ENCODE measurements around the gene SYNE1. TPM values are rescaled to one million over a fixed set of nuclear protein-coding genes. Genes with fewer than 3 reads are reported as not detected.

The SYNE1 gene
- total RNA-seq, 4 donors from 2014 or later: 120 to 163 (median 137) TPM

DNA sequence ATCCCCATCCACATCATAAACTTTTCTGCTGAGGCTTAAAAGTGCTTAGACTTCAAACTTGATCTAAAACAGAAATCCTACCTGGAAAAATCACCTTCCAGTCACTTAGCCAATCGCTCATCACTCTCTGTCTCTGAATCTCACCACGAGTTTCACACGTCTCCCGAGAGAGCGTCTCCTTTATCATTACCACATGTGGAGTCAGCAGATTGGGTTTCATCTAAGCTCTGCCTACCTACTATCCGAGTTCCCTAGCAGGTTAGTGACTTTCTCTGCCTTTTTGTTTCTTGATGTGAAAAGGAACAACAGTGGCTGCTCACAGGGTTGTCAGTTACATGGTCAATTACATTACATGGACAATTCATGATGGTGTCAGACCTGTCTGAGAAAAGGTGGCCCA, 543.5 kb downstream of the SYNE1 start:
- Histone ChIP-seq H3K36me3 (no peaks in the 10 kb centered on the region), H3K27ac (no peak overlapping the region), H3K27me3 (no peaks in the 10 kb centered on the region), H3K9me3 (no peaks in the 10 kb centered on the region), H3K4me1 (peaks cover 0 to 3% (median 0%) of the 10 kb centered on the region in 4 donors), H3K4me3 (no peak overlapping the region)
- WGBS, 2 donors: 73% methylated on average over 6 of the region's 6 CpGs
- no peak for TF ChIP-seq CTCF (IDR thresholded peaks at IDR 0.05)
- no peak for TF ChIP-seq EP300 (IDR thresholded peaks at IDR 0.05)
- TF ChIP-seq POLR2A (IDR thresholded peaks at IDR 0.05): no peak
- no peak for DNase-seq (ENCODE audit: low spot score in 2 of 2)

DNA sequence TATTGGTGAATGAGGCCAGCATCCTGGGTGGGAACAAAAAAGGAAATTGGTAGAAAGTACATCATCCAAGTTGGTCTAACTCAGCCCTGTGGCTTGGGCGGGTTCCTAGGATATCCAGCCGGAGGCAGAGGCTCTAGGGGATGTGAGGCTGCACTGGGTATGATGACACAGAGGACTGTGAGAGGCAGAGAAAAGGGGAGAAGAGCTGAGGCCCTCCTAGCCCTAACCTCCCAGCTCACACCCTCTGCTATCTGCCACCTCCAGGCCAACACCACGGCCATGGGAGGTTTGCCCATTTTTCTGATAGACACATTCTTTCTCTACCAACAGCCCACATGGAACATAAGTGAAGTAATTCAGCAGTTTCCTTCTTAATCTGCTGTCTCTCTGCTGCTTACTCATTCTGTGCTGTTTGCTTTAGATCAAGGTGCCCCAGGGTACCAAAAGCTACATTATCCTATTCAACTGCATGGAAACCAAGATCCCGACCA, 545.3 kb downstream of the SYNE1 start:
- no peak for DNase-seq (ENCODE audit: low spot score in 2 of 2)

DNA sequence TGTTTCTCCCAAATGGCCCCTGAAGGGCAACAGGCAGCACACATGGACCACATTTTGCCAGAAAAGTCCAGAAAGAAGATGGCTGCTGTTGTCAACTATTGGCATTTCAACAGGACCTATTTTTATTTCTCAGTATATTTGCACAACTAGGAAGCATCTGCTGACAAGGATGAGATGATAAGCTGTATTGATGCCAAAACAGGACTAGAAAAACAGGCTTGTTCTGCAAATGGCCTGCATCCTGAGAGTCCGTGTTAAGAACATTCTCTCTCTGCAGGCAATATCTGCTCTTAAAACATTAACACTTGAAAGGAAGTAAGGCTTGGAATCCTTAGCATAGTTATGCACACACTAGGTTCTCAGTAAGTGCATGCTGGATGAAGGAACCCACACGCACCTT, 546.0 kb downstream of the SYNE1 start:
- no peaks in the 10 kb centered on the region for H3K9me3 ChIP-seq
- no peak overlapping the region for H3K4me3 ChIP-seq
- no peak for DNase-seq (ENCODE audit: low spot score in 2 of 2)
- no peaks in the 10 kb centered on the region for H3K36me3 ChIP-seq
- H3K27ac ChIP-seq: no peak overlapping the region
- TF ChIP-seq EP300 (IDR thresholded peaks at IDR 0.05) (no peak), POLR2A (IDR thresholded peaks at IDR 0.05) (no peak), CTCF (IDR thresholded peaks at IDR 0.05) (no peak)
- WGBS, 2 donors: 62 to 67% methylated on average over 2 of the region's 2 CpGs
- H3K4me1 ChIP-seq: no peaks in the 10 kb centered on the region
- H3K27me3 ChIP-seq: no peaks in the 10 kb centered on the region

More for the DNA sequence above, 545.3 kb downstream of the SYNE1 start:
- TF ChIP-seq POLR2A (IDR thresholded peaks at IDR 0.05) (no peak), EP300 (IDR thresholded peaks at IDR 0.05) (no peak), CTCF (IDR thresholded peaks at IDR 0.05) (no peak)
- Histone ChIP-seq H3K36me3 (no peaks in the 10 kb centered on the region), H3K4me3 (no peak overlapping the region), H3K27ac (no peak overlapping the region), H3K9me3 (no peaks in the 10 kb centered on the region), H3K27me3 (no peaks in the 10 kb centered on the region), H3K4me1 (peaks cover 0 to 3% (median 0%) of the 10 kb centered on the region in 4 donors)
- 81% methylated on average over 4 of the region's 4 CpGs for WGBS, 2 donors

- WGBS, 2 donors: 63 to 71% methylated on average over 7 of the region's 7 CpGs
- Histone ChIP-seq H3K27me3 (no peaks in the 10 kb centered on the region), H3K9me3 (no peaks in the 10 kb centered on the region), H3K27ac (no peak overlapping the region), H3K36me3 (no peaks in the 10 kb centered on the region), H3K4me1 (no peaks in the 10 kb centered on the region), H3K4me3 (no peak overlapping the region)
- TF ChIP-seq EP300 (IDR thresholded peaks at IDR 0.05): no peak
- no peak for TF ChIP-seq CTCF (IDR thresholded peaks at IDR 0.05)
- no peak for TF ChIP-seq POLR2A (IDR thresholded peaks at IDR 0.05)
- peak in 1 of 2 donors; percentile 39 for DNase-seq (ENCODE audit: low spot score in 2 of 2)
Observed at GRCh38 chr6:152089992-152090391, 547.2 kb downstream of the SYNE1 start.

GRCh38 chr6:152087701-152088100, 549.5 kb downstream of the SYNE1 start:
- TF ChIP-seq CTCF (IDR thresholded peaks at IDR 0.05) (no peak), POLR2A (IDR thresholded peaks at IDR 0.05) (no peak), EP300 (IDR thresholded peaks at IDR 0.05) (no peak)
- Histone ChIP-seq H3K36me3 (no peaks in the 10 kb centered on the region), H3K4me1 (no peaks in the 10 kb centered on the region), H3K4me3 (no peak overlapping the region), H3K27ac (no peak overlapping the region), H3K9me3 (peaks cover 0 to 5% (median 0%) of the 10 kb centered on the region in 4 donors), H3K27me3 (no peaks in the 10 kb centered on the region)
- WGBS, 2 donors: 63 to 76% methylated on average over 1 of the region's 1 CpG
- no peak for DNase-seq (ENCODE audit: low spot score in 2 of 2)
